Activated T-helper 9 cell treated with anti-CD3 and anti-CD28 coated beads, Interleukin-2, amount 50 U/mL, for 16 hours (primary cell): ENCODE measurements around the gene MYOM1.
"Not testable (repeated sequence)": the region's sequence is repeated elsewhere in the genome, so short reads cannot be mapped to it uniquely, and the experiment has no call there.

Experiments
- DNase-seq: peaks from one replicate; pipeline ENCODE4 v3.0.0-alpha.2; 2020; ENCODE audit warnings: low read depth

MYOM1 gene

DNA sequence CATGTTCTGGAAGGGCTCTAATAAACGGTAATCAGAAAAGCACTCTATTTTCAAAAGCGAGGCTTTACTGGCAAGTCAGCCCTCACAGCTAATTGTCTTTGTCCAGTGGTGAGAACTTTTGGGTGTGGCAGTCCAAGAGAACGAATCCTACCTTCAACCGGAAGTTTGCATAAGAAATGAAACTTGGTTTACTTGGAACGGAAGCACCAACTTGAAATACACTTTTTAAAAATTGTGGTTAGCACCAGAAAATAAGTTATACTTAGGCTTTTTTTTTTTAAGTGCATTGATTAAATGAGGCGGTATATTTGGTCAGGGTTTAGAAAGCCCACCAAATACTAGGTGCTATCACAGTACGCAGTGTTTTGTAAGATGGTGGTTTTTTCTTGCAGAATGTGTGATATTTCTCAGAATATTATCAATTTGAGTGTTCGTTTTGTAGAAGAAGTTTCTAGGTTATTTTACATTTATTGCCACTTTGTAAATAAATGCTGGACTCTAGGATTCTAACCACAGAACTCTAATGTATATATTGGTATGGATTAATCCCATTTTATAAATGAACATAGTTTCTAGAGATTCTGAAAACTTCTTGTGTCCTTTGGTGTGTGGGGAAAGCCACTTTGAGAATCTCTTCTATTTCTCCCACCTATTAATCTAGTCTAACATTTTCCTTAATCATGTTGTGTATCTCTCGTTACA lies 29.0 kb upstream of the MYOM1 start:
- DNase-seq: no peak

DNA sequence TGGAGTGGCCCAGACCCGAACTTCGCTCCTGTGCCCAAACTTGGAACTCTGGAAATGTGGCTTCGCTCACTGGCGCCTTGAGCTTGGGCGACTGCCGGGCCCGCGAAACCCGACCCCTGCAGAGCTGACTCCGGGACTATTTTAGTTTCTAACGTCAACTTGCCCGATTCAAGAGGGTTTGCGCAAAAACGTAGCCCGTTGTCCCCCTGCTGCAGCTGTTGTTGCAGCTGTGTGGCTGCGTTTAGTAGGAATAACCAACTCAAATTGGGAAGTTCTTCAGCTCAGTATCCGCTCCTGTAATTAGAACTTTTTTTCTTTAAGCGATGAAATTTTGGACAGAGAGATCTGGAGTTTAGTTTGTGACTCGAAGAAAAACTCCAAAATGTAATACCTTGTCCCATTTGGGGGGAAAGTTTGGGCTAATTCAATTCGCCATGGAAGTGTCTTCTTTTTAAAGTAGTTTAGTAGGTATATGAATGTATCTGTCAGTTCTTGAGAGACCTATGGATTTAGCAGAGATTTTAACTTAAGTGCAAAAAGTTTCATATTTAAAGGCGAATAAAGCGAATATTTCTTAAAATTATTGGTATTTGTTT lies 28.4 kb upstream of the MYOM1 start:
- no peak for DNase-seq

- DNase-seq: peak; percentile 90
Observed at GRCh38 chr18:3247240-3248061, 27.7 kb upstream of the MYOM1 start, which contains the start of gene MYL12A. TSS of gene MYL12A (plus strand) at chr18:3247801. CDS start at chr18:3253248, 5,447 bp downstream.

DNA sequence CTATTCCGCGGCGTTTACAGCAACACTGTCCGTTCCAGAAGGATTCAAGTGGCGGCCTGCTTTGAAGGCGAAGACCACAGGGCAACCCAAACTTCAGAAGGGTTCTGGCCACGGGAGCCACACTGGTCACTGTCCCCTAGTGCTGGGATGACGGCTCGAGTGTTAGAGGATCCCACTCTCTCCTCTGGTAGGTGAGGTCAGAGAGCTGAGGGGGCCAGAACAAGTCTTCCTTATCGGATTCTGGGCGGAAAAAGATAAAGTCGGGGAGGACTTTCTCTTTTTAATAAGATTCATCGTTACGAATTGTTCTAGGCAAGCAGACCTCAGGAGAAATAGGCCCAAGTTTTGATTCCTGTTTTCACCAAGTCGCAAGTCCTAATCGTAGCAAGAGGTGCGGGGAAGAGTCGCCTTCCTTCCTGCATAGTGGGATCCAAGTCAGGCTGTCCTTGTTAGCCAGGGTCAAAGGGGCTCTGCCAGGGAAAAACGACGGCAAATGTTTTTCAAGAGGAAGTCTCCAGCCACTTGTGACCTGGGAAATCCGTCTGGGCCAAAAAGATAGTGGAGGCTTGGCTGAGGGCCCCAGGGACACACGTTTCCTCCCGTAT lies 27.0 kb upstream of the MYOM1 start:
- DNase-seq: no peak

GRCh38 chr18:3245853-3246634 lies 26.3 kb upstream of the MYOM1 start:
- DNase-seq: peak; percentile 68

DNA sequence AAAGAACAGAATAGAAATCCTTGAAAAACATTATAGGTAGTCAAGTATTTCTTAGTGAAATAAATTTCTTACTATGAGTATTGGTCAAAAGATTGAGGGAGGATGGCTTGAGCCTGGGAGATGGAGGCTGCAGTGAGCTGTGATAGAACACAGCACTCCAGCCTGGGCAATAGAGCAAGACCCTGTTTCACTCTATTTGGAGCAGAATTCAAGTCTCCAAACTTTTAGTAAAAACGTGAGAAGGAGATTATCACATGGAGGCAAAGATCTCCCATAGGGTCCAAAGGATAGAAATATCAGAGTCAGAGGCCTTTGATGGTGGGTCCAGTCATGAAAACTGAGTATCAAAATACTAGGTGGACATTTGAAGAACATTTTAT lies 25.4 kb upstream of the MYOM1 start:
- DNase-seq: no peak

DNA sequence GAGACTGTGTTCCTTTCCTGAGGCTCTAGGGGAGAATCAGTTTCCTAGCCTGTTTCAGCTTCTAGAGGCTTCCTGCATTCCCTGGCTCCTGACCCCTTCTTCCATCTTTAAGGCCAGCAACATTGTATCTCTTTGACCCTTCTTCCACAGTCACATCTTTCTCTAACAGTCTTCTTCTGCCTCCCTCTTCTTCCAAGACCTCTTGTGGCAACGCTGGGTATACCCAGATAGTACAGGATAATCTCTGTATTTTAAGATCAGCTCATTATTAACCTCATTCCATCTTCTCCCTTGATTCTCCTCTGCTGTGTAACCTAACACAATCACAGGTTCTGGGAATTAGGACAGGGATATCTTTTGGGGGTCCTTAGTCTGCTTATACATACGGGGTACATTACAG lies 19.0 kb upstream of the MYOM1 start:
- no peak for DNase-seq

DNA sequence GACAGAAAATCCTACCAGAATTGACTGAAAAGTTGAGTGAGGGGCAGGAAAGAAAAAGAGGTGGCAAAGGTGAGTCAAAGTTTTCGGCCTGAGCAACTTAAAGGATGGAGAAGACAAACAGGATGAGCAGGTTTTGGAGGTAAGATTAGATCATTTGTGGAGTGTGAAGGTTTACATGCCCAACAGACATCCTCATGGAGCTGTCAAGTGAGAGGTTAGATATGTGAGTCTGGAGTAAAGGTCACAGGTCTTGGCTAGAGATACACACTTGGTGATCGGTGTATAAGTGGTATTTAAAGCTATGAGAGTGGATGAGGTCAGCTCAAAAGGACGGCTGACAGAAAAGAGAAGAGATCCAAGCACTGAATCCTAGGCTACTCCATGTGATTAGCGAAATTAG lies 16.7 kb upstream of the MYOM1 start:
- no peak for DNase-seq

DNA sequence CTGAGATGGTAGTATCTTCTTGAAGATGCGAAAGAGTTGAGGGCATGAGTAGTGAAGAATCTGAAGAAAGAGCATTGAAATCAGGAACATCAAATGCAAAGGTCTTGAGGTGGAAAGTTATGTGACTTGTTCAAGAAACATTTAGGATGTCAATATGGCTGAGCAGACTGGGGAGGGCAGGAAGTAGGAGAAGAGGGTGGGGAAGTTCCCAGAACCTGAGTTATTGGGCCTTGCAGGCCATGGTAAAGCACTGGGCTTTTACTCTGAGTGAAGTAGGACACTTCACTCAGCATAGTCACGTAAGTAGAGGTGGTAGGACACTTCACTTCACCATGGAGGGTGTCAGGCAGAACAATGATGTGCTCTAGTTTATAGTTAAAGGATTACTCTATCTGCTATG lies 16.1 kb upstream of the MYOM1 start:
- DNase-seq: no peak

GRCh38 chr18:3234457-3234856 lies 14.7 kb upstream of the MYOM1 start:
- DNase-seq: no peak

GRCh38 chr18:3233433-3234168 lies 13.8 kb upstream of the MYOM1 start:
- DNase-seq: no peak

- DNase-seq: no peak
Observed at GRCh38 chr18:3233004-3233403, 13.2 kb upstream of the MYOM1 start.

DNA sequence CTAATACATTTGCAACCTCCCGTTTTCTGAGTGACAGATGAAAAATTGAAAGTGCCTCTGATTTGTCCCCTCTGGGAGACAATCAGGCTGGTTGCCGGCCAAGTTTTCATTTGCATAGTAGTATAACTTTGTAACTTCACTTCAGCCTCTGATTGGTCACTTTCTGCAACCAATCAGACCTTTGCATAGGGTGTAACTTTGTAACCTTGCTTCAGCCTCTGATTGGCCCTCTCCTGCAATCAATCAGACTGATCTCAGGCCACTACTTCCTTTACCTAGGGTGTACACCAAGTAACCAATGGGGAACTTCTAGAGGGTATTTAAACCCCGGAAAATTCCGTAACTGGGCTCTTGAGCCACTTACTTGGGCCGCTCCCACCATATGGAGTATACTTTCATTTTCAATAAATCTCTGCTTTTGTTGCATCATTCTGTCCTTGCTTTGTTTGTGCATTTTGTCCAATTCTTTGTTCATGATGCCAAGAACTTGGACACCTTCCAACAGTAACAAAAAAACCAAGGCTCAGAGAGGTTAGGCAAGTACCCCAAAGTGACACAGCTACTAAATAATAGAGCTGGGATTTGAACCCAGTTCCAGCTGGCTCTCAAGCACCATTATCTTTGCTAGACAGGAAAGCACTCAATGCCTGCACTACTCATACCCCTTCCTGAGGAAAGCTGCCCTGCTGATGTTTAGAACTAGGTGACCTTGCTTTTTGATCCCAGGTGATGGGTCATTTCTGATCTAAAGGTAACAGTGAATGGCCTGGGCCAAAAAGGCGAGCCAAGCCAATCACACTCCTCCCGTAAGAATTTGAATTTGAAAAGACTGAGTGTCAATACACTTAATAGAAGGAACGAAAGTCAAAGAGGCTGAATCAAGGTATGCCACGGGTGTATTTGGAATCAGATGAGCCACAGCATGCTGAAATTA lies 10.9 kb upstream of the MYOM1 start:
- DNase-seq: no peak

DNA sequence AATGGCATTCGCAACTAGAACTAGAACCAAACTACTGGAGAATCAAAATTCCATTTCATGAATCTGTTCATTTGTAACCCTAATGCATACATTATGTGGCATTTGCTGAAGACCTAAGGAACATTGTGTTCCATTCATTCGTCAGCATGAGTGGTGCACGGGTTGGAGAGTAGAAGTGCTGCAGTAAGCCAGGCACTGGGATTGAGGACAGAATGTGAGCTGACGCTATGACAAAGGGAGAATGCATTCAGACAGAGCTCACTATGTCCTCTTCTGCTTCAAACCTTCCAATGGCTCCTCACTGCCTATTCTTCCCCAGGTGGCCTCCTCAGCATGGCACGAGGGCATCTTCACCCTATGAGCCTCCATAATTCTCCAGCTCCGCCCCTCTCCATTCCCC lies 6.3 kb upstream of the MYOM1 start:
- no peak for DNase-seq

- no peak for DNase-seq
Observed at GRCh38 chr18:3225588-3225987, 5.8 kb upstream of the MYOM1 start.

- DNase-seq: no peak
Observed at GRCh38 chr18:3224223-3224622, 4.5 kb upstream of the MYOM1 start.

DNA sequence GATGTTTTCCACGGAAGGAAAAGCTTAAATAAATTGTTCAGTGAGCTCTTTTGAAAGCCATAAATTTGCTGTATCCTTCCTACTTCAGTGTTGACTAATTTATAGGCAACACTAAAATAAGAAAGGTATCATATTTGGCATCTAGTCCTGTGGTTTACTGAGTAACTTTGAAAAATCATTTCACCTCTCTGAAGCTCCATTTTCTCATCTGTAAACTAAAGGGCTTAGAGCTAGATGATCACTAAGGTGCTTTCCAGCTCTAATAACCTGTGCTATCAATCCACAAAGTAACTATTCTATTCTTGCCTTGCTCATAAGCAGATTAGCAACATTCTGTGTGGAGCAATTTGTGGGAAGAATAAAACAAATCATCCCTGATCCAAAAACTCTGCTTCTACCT lies 3.6 kb upstream of the MYOM1 start:
- DNase-seq: no peak

- DNase-seq: no peak
Observed at GRCh38 chr18:3221496-3221895, 1.7 kb upstream of the MYOM1 start.

DNA sequence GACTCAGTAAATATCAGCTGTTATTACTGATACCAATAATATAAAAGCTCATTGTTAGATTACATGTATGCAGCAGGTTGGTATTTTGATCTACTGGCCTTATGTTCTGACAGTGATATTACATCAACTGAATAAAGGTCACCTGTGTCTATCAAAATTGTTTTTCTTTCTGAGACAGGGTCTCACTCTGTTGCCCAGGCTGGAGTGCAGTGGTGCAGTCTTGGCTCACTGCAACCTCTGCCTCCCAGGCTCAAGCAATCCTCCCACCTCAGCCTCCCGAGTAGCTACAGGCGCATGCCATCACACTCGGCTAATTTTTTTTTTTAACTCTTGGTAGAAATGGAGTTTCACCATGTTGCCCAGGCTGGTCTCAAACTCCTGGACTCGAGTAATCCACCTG lies 1.1 kb upstream of the MYOM1 start:
- DNase-seq: not testable (repeated sequence)

- no peak for DNase-seq
Observed at GRCh38 chr18:3219241-3219630, 532 bp downstream of the MYOM1 start.
